SK-N-SH (cell line): ENCODE data around the gene WT1. TPM values are rescaled to one million over a fixed set of nuclear protein-coding genes. Genes with fewer than 3 reads are reported as not detected.

Experiments used
- CTCF ChIA-PET: fragments of 300-600, 350-600 bp; formaldehyde crosslinking; extraction: SDS; loops from one replicate; lab custom pipeline; 2021; lab: Yijun Ruan, JAX
- POLR2A ChIA-PET: fragments of 350-600 bp; sonication (Branson Sonifier 250); formaldehyde crosslinking; extraction: SDS; loops from one replicate; lab custom pipeline; 2020; ENCODE audit warnings: antibody characterized with exemption, inconsistent platforms; lab: Yijun Ruan, JAX
- DNase-seq: peaks from one replicate; pipeline ENCODE4 v3.0.0; 2012
- H2AFZ ChIP-seq: fragments of 200-600 bp; sonication (generic); 2 replicates; pipeline ENCODE4 v1.8.1; 2016; ENCODE audit warnings: antibody characterized with exemption, mild to moderate bottlenecking, low read depth
- H3F3A ChIP-seq: fragments of 200-600 bp; sonication (generic); replicated peaks from 2 replicates; pipeline ENCODE3; 2016; ENCODE audit warnings: antibody characterized with exemption, mild to moderate bottlenecking; ENCODE audit not compliant: insufficient read depth
- H3K27ac ChIP-seq, 2 experiments: fragments of 200-500 bp in 1 of 2; fragments of 200-600 bp in 1 of 2; sonication (Bioruptor generic) in 1 of 2; sonication (generic), shearing (Covaris generic) in 1 of 2; 2 replicates each; pipeline versions ENCODE4 v1.5.1 to v1.6.1; 2014 to 2016; ENCODE audit warnings: low read depth in 2 of 2, inconsistent platforms in 1 of 2, low read length in 1 of 2, mild to moderate bottlenecking in 1 of 2, mixed read lengths in 1 of 2
- H3K27me3 ChIP-seq: fragments of 200-600 bp; sonication (generic), shearing (Covaris generic); 2 replicates; pipeline ENCODE4 v1.6.1; 2016; ENCODE audit warnings: mixed run types; ENCODE audit not compliant: insufficient read depth
- H3K36me3 ChIP-seq, 2 experiments: fragments of 200-500 bp in 1 of 2; fragments of 200-600 bp in 1 of 2; sonication (Bioruptor generic) in 1 of 2; sonication (generic) in 1 of 2; replicated peaks in 1 of 2; 2 replicates each; pipeline versions ENCODE3 to v1.5.1; 2014 to 2016; ENCODE audit warnings: low read length in 1 of 2, mild to moderate bottlenecking in 1 of 2; ENCODE audit not compliant: insufficient read depth in 2 of 2, control insufficient read depth in 1 of 2
- H3K4me1 ChIP-seq, 2 experiments: fragments of 200-500 bp in 1 of 2; fragments of 200-600 bp in 1 of 2; sonication (Bioruptor generic) in 1 of 2; sonication (generic), shearing (Covaris generic) in 1 of 2; 2 replicates each; pipeline versions ENCODE4 v1.5.1 to v1.6.1; 2014 to 2016; ENCODE audit warnings: low read depth in 1 of 2, low read length in 1 of 2, mixed run types in 1 of 2; ENCODE audit not compliant: insufficient read depth in 2 of 2, control insufficient read depth in 1 of 2
- H3K4me2 ChIP-seq: fragments of 200-600 bp; sonication (generic), shearing (Covaris generic); 2 replicates; pipeline ENCODE4 v1.6.1; 2017; ENCODE audit warnings: mixed run types
- H3K4me3 ChIP-seq, 2 experiments: fragments of 200-500 bp in 1 of 2; fragments of 200-600 bp in 1 of 2; sonication (Bioruptor generic) in 1 of 2; sonication (generic), shearing (Covaris generic) in 1 of 2; 2 replicates each; pipeline versions ENCODE4 v1.5.1 to v1.8.1; 2014 to 2016; ENCODE audit warnings: low read depth in 2 of 2, inconsistent platforms in 1 of 2, low read length in 1 of 2, mild to moderate bottlenecking in 1 of 2, mixed read lengths in 1 of 2, moderate library complexity in 1 of 2
- H3K79me2 ChIP-seq: fragments of 200-600 bp; sonication (generic); 2 replicates; pipeline ENCODE4 v1.8.1; 2017; ENCODE audit warnings: mild to moderate bottlenecking; ENCODE audit not compliant: insufficient read depth
- H3K9ac ChIP-seq: fragments of 200-600 bp; sonication (generic); 2 replicates; pipeline ENCODE4 v1.6.1; 2017; ENCODE audit warnings: mixed run types
- H3K9me2 ChIP-seq: fragments of 200-600 bp; sonication (generic); 2 replicates; pipeline ENCODE4 v1.6.1; 2017; ENCODE audit warnings: mixed run types
- H3K9me3 ChIP-seq: fragments of 200-600 bp; sonication (generic); 2 replicates; pipeline ENCODE4 v1.6.1; 2017; ENCODE audit warnings: mixed run types, mild to moderate bottlenecking, moderate library complexity
- H4K20me1 ChIP-seq: fragments of 200-600 bp; sonication (generic); 2 replicates; pipeline ENCODE4 v1.6.1; 2017; ENCODE audit warnings: mild to moderate bottlenecking, mixed run types; ENCODE audit not compliant: insufficient read depth
- EP300 ChIP-seq, 2 experiments: IDR thresholded peaks; 2 replicates each; pipeline versions ENCODE4 v1.4.0 to v1.6.1; 2012; ENCODE audit warnings: borderline replicate concordance in 1 of 2, low read depth in 1 of 2, low read length in 1 of 2
- RAD21 ChIP-seq: IDR thresholded peaks from 2 replicates; pipeline ENCODE4 v1.6.1; 2012; ENCODE audit warnings: mild to moderate bottlenecking, low read length
- TCF12 ChIP-seq: IDR thresholded peaks from 2 replicates; pipeline ENCODE4 v1.4.0; 2012
- WGBS: methylation state at CpG from one replicate; pipeline ENCODE4 v1.1.6; 2017; ENCODE audit warnings: low lambda C conversion rate; 5-methylcytosine and 5-hydroxymethylcytosine counted together
- polyA plus RNA-seq, 3 experiments: library from polyadenylated mRNA; depleted of rRNA; stranded (reverse); fragments of >200 nt; gene quantifications; 2 replicates each; pipeline ENCODE4 v1.2.3, GENCODE V29; 2012
- TF ChIP-seq, protein P1 (sequence below): IDR thresholded peaks from 2 replicates; pipeline ENCODE4 v1.4.0; 2012; ENCODE audit warnings: low read depth, borderline replicate concordance
- TF ChIP-seq, protein P2 (sequence below): IDR thresholded peaks from 2 replicates; pipeline ENCODE4; 2012

WT1 gene
- polyA plus RNA-seq, 1 of the 3 experiments (the other 2 are of a cell fraction), result 0.49 TPM

DNA sequence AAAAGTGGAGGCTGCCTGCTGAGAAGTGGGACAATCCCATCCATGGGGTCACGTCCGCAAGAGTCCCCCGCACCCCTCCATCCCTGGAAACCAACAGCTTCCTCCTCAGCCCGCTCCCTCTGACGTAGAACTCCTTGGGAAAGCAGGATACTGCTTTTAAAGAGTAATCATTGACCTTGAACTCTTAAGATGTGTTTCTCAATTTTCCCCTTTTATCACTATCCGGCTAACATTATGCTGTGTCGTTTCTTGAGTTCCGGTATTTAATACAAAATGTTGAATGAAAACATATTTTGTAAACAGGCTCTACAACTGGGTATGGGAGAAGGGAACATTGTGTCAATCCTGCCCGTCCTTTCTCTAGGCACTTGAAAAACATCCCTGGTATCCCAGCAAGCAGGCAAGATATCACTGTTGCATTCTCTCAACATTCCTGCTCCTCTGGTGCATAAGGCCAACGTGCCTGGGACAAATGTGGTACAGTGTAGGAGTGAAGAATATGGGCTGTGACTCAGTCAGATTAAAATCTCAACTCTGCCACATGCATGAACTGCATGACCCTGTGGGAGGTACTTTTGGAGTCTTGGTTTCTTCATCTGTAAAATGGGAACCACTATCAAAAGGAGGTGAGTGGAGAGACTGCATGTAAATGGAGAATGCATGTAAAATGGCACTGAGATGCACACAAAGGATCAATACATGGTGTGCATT is 52.8 kb downstream of the WT1 start:
- WGBS, result 53% methylated on average over 8 of the region's 10 CpGs

DNA sequence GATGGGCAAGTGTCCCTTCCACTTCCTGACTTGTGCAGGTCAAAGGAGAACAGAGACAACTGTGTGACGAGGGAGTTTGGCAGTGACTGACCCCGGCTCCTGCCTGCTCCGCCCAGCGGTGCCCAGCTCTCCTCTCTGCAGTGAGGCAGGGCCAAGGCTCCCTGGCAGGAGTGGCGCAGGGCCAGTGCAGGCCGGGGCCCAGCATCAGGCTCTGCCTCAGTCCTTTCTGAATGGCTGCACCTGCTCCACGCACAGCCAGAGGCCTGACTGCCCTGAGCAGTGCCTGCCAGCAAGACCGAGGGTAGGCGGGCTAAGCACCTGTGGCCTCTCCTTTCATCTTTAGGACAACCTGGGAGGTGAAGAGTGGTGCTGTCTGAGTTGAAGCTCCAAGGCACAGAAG is 54.2 kb downstream of the WT1 start:
- no peaks in the 10 kb centered on the region for H3K36me3 ChIP-seq
- CTCF ChIA-PET, result interaction anchor here (0.5 kb wide), 1 partner anchor 22 kb away, joined by 3 read pairs; no protein-coding TSS in a partner anchor
- no peak for DNase-seq

More for the DNA sequence above, 52.8 kb downstream of the WT1 start:
- Histone ChIP-seq H3K27ac (no peak overlapping the region), H3K4me3 (no peak overlapping the region), H3K9me3 (no peaks in the 10 kb centered on the region), H3K79me2 (no peaks in the 10 kb centered on the region), H3K4me2 (no peak overlapping the region), H3K4me1 (peaks cover 4 to 20% of the 10 kb centered on the region in 2 experiments), H2AFZ (no peak overlapping the region), H3K9ac (no peak overlapping the region), H3F3A (peaks cover 4% of the 10 kb centered on the region), H3K36me3 (no peaks in the 10 kb centered on the region), H3K9me2 (no peaks in the 10 kb centered on the region), H4K20me1 (no peaks in the 10 kb centered on the region), H3K27me3 (peaks cover 27% of the 10 kb centered on the region)
- ChIA-PET CTCF (no interaction called here), POLR2A (no interaction called here)
- no peak for DNase-seq
- TF ChIP-seq RAD21 (no peak), EP300 (IDR thresholded peaks at IDR 0.05; ENCODE audit: borderline replicate concordance in 1 of 2, low read depth in 1 of 2, low read length in 1 of 2) (no peak)

More for the DNA sequence above, 54.2 kb downstream of the WT1 start:
- H3K79me2 ChIP-seq, result no peaks in the 10 kb centered on the region
- TF ChIP-seq, protein P1, sequence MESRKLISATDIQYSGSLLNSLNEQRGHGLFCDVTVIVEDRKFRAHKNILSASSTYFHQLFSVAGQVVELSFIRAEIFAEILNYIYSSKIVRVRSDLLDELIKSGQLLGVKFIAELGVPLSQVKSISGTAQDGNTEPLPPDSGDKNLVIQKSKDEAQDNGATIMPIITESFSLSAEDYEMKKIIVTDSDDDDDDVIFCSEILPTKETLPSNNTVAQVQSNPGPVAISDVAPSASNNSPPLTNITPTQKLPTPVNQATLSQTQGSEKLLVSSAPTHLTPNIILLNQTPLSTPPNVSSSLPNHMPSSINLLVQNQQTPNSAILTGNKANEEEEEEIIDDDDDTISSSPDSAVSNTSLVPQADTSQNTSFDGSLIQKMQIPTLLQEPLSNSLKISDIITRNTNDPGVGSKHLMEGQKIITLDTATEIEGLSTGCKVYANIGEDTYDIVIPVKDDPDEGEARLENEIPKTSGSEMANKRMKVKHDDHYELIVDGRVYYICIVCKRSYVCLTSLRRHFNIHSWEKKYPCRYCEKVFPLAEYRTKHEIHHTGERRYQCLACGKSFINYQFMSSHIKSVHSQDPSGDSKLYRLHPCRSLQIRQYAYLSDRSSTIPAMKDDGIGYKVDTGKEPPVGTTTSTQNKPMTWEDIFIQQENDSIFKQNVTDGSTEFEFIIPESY, result no peak
- TF ChIP-seq, protein P2, sequence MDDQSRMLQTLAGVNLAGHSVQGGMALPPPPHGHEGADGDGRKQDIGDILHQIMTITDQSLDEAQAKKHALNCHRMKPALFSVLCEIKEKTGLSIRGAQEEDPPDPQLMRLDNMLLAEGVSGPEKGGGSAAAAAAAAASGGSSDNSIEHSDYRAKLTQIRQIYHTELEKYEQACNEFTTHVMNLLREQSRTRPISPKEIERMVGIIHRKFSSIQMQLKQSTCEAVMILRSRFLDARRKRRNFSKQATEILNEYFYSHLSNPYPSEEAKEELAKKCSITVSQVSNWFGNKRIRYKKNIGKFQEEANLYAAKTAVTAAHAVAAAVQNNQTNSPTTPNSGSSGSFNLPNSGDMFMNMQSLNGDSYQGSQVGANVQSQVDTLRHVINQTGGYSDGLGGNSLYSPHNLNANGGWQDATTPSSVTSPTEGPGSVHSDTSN, result no peak
- TF ChIP-seq TCF12, result no peak
- TF ChIP-seq, all 33 proteins: peak for 0
- peaks cover 27% of the 10 kb centered on the region for H3K27me3 ChIP-seq
- 62% methylated on average over 4 of the region's 9 CpGs for WGBS
- peaks cover under 1% of the 10 kb centered on the region for H3F3A ChIP-seq
- no peak overlapping the region for H3K27ac ChIP-seq
- H2AFZ ChIP-seq, result no peak overlapping the region
- no peak overlapping the region for H3K4me2 ChIP-seq
- no peaks in the 10 kb centered on the region for H4K20me1 ChIP-seq
- H3K9me3 ChIP-seq, result no peaks in the 10 kb centered on the region
- no peaks in the 10 kb centered on the region for H3K9me2 ChIP-seq
- H3K9ac ChIP-seq, result no peak overlapping the region
- H3K4me3 ChIP-seq, result no peak overlapping the region
- peaks cover 2 to 7% of the 10 kb centered on the region in 2 experiments; a peak in 3 of 4 replicates for H3K4me1 ChIP-seq
- POLR2A ChIA-PET, result no interaction called here
